GM10266 (cell line): Measurements from ENCODE around the gene MPDZ.

ENCODE experiments used
- DNase-seq: peaks from one replicate; pipeline ENCODE4 v3.0.0; 2012; ENCODE audit errors: extremely low spot score
- CTCF ChIP-seq: IDR thresholded peaks from 2 replicates; pipeline ENCODE4 v1.5.1; 2012; ENCODE audit warnings: mild to moderate bottlenecking, low read depth; ENCODE audit not compliant: control insufficient read depth, insufficient read depth; ENCODE audit errors: missing control alignments

The MPDZ gene

GRCh38 chr9:13140843-13141592 is 138.5 kb downstream of the MPDZ start:
- TF ChIP-seq CTCF, result no peak
- no peak for DNase-seq

- no peak for DNase-seq
- TF ChIP-seq CTCF, result no peak
These were observed 139.8 kb downstream of the MPDZ start for GRCh38 chr9:13139641-13140171.

GRCh38 chr9:13137426-13137825 is 142.1 kb downstream of the MPDZ start:
- no peak for TF ChIP-seq CTCF
- no peak for DNase-seq

GRCh38 chr9:13131991-13132390 is 147.5 kb downstream of the MPDZ start:
- TF ChIP-seq CTCF, result no peak
- no peak for DNase-seq

GRCh38 chr9:13131416-13131815 is 148.1 kb downstream of the MPDZ start:
- DNase-seq, result no peak
- no peak for TF ChIP-seq CTCF

- TF ChIP-seq CTCF, result no peak
- no peak for DNase-seq
These were observed 151.1 kb downstream of the MPDZ start for GRCh38 chr9:13128266-13128860.

GRCh38 chr9:13127131-13127530 is 152.4 kb downstream of the MPDZ start:
- no peak for TF ChIP-seq CTCF
- DNase-seq, result no peak
